ENCODE results near the gene NR2C2. TPM values are rescaled to one million over a fixed set of nuclear protein-coding genes. Genes with fewer than 3 reads are reported as not detected.

The NR2C2 gene
- total RNA-seq, 1 experiment from 2014 or later: 38.5 TPM

GRCh38 chr3:14927308-14927707, 20.1 kb upstream of the NR2C2 start:
- H3K4me2 ChIP-seq (ENCODE audit: insufficient read depth, insufficient read length, low read length): no peak overlapping the region
- H2BK15ac ChIP-seq (ENCODE audit: low read depth, low read length): no peak overlapping the region
- H2AK5ac ChIP-seq (ENCODE audit: insufficient read length, low read length): no peak overlapping the region
- Mint-ChIP-seq H3K27ac (no peak overlapping the region), H3K36me3 (ENCODE audit: insufficient read depth in 1 of 3, low read depth in 3 of 3) (no peaks in the 10 kb centered on the region; a peak in 1 of 7 replicates), H3K4me1 (peaks cover 18 to 29% of the 10 kb centered on the region in 2 experiments), H3K4me3 (no peak overlapping the region), H3K9me3 (no peaks in the 10 kb centered on the region), H3K27me3 (ENCODE audit: low read depth) (no peaks in the 10 kb centered on the region)
- H3K14ac ChIP-seq (ENCODE audit: insufficient read depth, low read length): no peak overlapping the region
- DNase-seq: no peak
- no peak overlapping the region for H3K9ac ChIP-seq (ENCODE audit: extremely low read depth, insufficient read length, low read length)
- no peak overlapping the region for H3T11ph ChIP-seq (ENCODE audit: low read length)
- H3K27me3 ChIP-seq (ENCODE audit: insufficient read depth, low read length): no peaks in the 10 kb centered on the region
- H3K56ac ChIP-seq (ENCODE audit: insufficient read length, low read depth, low read length): no peak overlapping the region
- no peak overlapping the region for H2AFZ ChIP-seq (ENCODE audit: low read length)
- no peak overlapping the region for H3K4ac ChIP-seq (ENCODE audit: low read depth, low read length)
- no peaks in the 10 kb centered on the region for H4K20me1 ChIP-seq (ENCODE audit: control insufficient read depth, insufficient read depth, insufficient read length)
- WGBS (ENCODE audit: extremely low coverage, insufficient read length, low lambda C conversion rate): no CpG with 5 or more reads among the region's 5 CpGs
- H3K18ac ChIP-seq (ENCODE audit: insufficient read length, low read depth, low read length): no peak overlapping the region
- no peaks in the 10 kb centered on the region for H3K9me3 ChIP-seq (ENCODE audit: control insufficient read depth, low read depth, low read length)
- H4K8ac ChIP-seq (replicated peaks; ENCODE audit: insufficient read length, low read depth, low read length): no peak overlapping the region
- H3K23ac ChIP-seq (ENCODE audit: insufficient read length, low read depth, low read length): no peak overlapping the region
- no peaks in the 10 kb centered on the region for H3K79me1 ChIP-seq (ENCODE audit: insufficient read depth, low read depth, low read length, poor library complexity, severe bottlenecking)
- no peak overlapping the region for H2BK5ac ChIP-seq (ENCODE audit: insufficient read length, low read length)
- H4K5ac ChIP-seq (ENCODE audit: insufficient read length, low read depth, low read length): no peak overlapping the region
- no peak overlapping the region for H2BK120ac ChIP-seq (ENCODE audit: low read depth, low read length, poor library complexity, severe bottlenecking)
- TF ChIP-seq, protein P1, sequence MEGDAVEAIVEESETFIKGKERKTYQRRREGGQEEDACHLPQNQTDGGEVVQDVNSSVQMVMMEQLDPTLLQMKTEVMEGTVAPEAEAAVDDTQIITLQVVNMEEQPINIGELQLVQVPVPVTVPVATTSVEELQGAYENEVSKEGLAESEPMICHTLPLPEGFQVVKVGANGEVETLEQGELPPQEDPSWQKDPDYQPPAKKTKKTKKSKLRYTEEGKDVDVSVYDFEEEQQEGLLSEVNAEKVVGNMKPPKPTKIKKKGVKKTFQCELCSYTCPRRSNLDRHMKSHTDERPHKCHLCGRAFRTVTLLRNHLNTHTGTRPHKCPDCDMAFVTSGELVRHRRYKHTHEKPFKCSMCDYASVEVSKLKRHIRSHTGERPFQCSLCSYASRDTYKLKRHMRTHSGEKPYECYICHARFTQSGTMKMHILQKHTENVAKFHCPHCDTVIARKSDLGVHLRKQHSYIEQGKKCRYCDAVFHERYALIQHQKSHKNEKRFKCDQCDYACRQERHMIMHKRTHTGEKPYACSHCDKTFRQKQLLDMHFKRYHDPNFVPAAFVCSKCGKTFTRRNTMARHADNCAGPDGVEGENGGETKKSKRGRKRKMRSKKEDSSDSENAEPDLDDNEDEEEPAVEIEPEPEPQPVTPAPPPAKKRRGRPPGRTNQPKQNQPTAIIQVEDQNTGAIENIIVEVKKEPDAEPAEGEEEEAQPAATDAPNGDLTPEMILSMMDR (conservative IDR thresholded peaks at IDR 0.05): no peak
- no peak overlapping the region for H3K27ac ChIP-seq (ENCODE audit: insufficient read length, low read depth, low read length)
- no peak overlapping the region for H4K91ac ChIP-seq (ENCODE audit: insufficient read length, low read depth, low read length)
- no peaks in the 10 kb centered on the region for H3K23me2 ChIP-seq (ENCODE audit: insufficient read length, low read depth, low read length, poor library complexity, severe bottlenecking)
- no peaks in the 10 kb centered on the region for H3K79me2 ChIP-seq (ENCODE audit: insufficient read depth, low read length)
- no peak overlapping the region for H2BK12ac ChIP-seq (ENCODE audit: insufficient read length, low read depth, low read length)
- H2BK20ac ChIP-seq (ENCODE audit: low read depth, low read length, poor library complexity, severe bottlenecking): no peak overlapping the region
- H3K4me1 ChIP-seq (ENCODE audit: insufficient read depth, low read length): peaks cover 4% of the 10 kb centered on the region; the same call in 1 of the 2 replicates

All from H9 (cell line).